GM21515 (cell line): ENCODE results near the gene ZNF609.

Experiments used
- ATAC-seq: cut with Tn5 transposase; IDR thresholded peaks from one replicate; pipeline ENCODE4 v1.9.1; 2021; ENCODE audit not compliant: unreplicated experiment

The ZNF609 gene

DNA sequence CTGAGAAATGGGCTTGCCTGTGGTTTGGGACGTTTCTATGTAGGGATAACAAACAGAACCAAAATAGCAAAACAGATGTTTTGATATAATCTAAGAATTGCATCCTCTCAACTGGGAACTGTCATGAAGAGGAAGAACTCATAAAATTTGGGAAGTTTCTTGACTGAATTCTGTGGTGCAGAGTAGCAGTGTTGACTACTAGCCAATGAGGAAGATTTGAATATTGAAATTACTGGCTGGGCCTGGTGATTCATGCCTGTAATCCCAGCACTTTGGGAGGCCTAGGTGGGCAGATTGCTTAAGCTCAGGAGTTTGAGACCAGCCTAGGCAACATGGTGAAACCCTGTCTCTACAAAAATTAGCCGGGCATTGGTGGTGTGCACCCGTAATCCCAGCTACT, 42.2 kb downstream of the ZNF609 start:
- ATAC-seq, result no peak

DNA sequence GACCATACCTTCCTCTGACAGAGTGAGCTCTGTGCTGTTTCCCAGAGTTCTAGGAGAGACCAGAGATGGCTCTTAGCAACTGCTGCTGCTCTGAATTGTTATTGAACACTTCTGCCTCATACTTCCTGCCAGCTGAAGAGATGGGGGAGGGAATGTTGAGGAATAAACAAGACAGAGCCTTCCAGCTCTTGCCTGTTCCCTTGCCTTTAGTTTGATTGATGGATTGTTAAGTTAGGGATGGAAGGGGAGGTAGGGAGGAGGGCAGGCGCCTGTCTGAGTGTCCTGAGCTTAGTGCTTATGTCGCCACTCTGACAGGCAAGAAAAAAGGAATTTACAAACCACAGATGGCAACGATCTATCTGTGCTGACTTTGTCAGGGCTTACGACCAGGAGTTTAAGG, 42.8 kb downstream of the ZNF609 start:
- ATAC-seq, result no peak

DNA sequence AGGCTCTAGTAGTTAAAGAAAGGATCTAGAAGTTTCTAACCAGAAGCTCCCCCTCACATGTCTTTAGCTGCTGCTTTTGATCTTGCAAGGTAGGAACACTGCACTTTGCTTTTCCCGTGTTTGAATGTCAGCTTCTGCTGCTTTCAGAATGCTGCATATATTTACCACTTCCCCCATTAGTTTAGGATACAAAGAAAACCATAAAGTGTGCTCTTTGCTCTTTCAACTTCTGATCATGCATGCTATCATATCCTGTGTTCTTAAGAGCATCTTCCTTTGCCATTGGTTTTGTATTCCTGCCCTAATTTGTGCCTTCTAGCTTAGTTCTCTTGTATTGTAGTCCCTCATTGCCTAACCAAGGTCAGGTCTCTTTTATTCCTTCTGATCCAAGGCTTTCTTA, 43.3 kb downstream of the ZNF609 start:
- no peak for ATAC-seq

DNA sequence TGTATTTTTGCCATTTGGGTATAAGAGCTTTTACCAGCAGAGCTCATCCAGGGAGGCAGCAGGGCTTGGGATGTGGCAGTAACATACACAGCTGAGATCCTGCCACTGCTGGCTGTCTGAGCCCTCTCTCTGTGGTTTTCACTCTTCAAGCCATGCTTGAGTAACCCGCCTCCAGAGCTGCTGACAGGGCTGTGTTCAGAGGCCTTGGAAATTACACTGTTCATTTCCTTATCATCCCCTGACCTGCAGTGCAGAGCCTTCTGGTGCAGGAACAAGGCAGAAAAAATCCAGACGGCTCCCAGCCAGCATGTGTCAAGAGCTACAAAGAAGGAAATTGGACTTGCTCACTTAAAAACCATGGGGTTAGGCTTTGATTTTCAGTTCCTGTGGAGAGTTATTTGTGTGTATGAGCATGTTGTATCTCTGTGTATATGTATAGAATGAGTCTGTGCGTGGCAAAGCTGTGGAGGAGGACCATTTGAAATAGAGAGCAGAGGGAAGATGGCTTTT, 47.0 kb downstream of the ZNF609 start:
- peak; percentile 67 for ATAC-seq

DNA sequence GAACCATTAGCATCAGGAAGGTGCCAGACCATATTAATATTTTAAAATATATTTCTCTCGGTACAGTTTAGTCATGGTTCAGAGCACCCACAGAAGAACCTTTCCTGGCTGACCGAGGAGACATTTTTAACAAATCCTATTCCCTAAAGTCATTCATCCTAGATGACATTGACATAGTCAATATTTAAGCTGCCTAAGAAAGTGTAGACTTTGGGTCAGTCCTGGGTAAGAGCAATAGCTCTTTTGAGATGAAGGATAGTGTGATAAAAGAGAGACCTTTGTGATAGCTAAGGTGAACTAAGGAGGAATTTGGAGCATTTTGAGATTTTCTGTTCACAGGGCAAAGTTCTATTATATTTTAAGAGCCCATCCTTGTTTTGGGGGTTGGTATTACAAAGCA, 47.5 kb downstream of the ZNF609 start:
- no peak for ATAC-seq

DNA sequence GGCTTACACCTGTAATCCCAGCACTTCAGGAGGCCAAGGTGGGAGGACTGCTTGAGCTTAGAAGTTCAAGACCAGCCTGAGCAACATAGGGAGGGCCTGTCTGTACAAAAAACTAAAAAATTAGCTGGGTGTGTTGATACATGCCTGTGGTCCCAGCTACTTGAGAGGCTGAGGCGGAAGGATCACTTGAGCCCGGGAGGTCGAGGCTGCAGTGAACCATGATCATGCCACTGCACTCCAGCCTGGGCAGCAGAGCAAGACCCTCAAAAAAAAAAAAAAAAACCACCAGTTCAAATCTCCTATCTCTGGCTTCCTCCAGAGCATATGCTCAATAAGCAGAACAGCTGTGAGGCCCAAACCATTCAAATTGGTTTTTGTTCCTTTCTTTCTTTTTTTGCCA, 53.4 kb downstream of the ZNF609 start:
- no peak for ATAC-seq

DNA sequence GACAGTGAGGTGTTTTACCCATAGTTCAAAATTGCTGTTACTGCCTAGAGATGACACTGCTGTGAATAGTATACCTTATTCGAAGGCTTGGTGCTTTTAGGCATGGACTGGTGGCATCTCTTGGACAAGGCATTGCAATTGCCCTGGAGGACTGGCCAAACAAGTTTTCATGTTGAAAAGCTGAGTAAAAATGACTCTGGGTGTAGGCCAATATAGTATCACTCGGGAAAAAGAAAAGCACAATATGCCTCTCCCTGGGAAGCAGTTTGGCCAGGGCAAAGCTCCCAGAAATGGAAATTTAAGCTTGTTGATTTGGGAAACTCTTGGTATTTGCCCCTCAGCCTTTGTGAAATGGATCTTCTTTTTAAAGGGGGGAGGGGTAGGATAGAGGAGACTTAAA, 54.8 kb downstream of the ZNF609 start:
- ATAC-seq, result no peak

DNA sequence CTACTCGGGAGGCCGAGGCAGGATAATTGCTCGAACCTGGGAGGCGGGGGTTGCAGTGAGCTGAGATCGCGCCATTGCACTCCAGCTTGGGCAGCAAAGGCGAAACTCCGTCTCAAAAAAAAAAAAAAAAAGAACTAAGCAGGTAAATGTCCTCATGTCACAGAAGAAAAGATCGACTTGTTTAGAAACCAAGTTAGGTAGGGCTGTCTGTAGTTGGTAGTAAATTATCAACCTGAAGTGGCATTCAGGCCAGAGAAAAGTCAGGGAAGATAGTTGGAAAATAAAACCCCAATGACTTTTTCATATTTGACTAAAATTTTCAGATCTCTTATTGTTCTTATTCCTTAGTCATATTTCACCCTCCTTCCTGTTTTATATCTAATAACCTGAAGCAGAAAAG, 55.4 kb downstream of the ZNF609 start:
- no peak for ATAC-seq

DNA sequence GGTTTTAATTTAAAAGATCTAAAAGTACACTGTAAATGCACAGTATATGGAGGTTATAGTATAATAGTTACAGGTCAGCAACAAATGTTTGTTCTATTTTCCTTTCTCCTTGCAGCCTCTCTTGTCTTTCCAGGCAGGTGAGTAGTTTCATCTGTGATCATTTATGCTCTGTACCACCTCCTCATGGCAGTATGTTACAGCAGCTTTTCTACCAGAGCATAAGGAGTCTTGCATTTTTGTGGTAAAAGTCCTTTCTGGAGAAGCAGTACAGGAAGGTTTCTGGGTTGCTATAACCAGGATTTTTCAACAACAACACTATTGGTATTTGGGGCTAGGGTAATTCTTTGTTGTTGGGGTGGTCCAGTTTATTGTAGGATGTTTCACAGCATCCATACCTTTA, 59.5 kb downstream of the ZNF609 start:
- ATAC-seq, result no peak

DNA sequence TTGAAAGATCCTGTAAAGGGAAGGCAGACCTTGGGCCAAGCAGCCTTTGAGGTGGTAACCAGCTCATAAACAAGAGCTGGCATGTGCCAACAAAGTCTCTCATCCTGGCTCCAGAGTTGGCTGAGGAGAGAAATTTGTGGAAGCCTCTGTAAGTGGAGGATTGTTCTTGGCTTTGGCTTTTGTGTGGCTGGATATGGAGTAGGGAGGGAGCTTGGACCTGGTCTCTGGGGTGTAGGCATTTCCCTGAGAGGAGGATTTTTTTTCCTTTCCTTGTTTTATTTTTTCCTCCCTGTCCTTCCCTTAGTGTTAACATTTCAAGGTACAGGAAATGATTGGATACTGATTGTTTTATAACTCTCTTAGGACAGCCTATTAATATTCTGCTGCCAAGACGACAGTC, 60.8 kb downstream of the ZNF609 start:
- ATAC-seq, result no peak

DNA sequence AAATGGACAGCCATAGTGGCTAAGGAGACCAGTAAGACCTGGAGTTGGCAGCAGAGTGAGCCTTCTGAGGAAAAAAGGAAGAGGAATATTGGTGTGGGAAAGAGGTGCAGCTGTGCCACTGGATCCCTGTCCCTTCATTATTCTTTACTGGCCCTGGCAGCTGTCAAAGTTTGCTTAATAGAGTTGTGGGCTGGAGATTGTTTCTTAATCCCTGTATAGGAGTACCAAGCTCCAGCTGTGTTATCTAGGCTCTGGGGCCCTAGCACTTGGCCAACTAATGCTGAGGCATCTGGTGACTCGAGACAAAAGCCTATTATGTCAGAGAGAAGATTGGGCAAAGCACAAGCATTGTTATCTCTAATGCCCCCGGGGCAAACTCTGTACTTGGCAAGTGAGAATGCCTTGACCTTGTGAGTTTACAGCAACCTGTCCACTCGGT, 61.4 kb downstream of the ZNF609 start:
- no peak for ATAC-seq

DNA sequence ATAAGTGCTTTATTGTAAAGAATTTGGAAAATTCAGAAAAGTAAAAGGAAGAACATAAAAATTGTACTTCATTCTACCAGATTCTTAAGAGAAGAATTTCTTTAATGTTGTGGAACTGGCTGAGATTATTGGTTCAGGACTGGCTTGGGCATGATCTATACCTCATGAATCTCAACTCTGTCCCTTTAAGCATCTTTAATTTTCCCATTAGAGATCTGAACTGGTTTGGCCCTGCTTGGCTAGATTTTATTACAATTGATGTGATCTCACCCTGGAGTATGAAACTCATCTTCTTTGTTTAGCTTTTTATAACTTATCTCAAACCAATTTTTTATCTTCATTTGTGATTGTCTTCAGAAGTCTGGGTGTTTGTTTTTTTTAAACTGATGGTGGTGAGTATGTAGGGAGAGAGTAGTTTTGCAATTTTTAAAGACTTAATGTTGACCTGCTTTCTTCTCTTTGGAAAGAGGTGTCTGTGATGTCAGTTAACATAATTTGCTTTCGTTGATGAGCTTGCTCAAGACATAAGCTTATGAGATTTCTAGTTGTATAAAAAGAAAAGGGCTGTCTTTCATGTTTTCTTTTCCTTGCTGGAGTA, 61.9 kb downstream of the ZNF609 start:
- no peak for ATAC-seq

DNA sequence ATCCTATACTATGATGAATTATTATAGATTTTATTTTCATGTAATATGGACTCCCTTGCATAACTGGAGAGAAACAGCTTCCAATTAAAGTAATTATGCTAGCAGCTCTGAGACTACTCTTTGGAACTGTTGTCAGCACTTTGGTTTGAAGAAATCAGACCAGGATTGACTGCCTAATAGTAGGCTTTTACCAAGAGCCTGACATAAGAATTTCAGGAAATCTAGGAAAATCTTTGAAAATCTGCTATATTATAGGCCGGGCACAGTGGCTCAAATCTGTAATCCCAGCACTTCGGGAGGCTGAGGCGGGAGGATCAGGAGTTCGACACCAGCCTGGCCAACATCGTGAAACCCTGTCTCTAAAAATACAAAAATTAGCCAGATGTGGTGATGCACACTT, 62.9 kb downstream of the ZNF609 start:
- ATAC-seq, result no peak

DNA sequence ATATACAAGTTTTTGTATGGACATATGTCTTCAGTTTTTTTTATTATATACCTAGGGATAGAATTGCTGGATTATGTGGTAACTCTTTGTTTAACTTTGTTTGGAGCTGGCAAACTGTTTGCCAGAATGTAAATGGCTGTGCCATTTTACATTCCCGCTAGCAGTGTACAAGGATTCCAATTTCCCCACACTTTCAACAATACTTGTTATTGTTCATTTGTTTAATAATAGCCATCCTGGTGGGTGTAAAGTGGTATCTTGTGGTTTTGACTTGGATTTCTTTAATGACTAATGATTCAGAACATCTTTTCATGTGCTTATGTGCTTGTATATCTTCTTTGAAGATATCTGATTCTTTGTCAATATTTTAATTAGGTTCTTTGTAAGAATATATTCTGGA, 64.4 kb downstream of the ZNF609 start:
- ATAC-seq, result no peak

DNA sequence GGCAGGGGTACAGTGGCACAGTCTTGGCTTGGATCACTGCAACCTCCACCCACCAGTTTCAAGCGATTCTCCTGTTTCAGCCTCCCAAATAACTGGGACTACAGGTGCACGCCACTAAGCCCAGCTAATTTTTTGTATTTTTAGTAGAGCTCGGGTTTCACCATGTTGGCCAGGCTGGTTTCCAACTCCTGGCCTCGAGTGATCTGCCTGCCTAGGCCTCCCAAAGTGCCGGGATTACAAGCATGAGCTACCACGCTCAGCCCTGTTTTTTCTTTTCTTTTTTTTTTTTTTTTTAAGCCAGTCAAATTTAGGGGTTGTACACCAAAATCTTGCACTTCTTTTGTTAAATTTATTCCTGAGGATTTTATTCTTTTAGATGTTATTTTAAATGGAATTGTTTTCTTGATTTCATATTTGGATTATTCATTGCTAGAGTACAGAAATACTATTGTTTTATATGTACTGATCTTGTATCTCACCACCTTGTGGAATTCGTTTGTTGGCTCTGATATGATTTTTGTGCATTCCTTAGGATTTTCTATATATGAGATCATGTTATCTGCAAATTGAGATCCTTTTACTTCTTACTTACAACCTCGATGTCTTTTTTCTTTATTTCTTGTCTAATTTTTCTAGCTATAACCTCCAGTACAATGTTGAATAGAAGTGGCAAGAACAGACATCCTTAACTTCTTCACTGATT, 65.6 kb downstream of the ZNF609 start:
- ATAC-seq, result no peak

DNA sequence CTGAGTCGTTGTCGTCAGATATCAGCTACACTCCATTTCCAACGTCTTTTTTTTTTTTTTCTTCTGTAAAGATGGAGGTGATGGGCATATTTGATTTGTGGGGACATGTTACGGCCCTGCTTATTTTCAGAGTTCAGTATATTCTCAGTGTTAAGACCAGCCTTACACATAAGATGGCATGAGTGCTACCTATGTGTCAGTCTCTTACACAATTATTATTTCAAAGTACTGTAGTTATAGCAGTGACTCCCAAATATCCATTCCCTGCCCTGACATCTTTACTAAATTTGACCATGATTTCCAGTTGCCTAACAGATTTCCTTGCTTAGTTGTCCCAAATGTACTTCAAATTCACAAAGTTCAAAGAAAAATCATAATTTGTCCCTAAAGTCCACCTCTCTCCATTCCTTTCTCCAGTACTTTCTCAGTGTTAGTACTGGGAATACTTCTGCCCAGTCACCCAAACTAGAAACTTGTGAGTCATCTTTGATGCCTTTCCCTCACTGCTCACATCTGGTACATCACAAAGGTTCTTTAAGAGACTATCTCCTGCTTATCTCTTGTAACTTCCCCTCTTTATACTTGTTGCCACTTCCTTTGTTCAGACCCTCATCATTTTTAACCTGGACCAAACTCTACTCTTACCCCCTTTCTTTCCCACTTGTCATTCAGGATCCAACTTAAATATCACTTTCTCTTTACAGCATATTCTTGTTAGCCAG, 67.0 kb downstream of the ZNF609 start:
- no peak for ATAC-seq

DNA sequence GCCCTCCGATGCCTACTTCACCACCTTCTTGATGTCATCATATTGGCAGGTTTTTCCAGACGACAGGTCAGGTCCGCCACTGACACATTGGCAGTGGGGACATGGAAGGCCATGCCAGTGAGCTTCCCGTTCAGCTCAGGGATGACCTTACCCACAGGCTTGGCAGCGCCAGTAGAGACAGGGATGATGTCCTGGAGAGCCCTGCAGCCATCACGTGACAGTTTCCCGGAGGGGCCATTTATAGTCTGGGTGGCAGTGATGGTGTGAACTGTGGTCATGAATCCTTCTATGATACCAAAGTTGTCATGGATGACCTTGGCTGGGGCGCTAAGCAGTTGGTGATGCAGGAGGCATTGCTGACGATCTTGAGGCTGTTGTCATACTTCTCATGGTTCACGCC, 68.5 kb downstream of the ZNF609 start:
- no peak for ATAC-seq

DNA sequence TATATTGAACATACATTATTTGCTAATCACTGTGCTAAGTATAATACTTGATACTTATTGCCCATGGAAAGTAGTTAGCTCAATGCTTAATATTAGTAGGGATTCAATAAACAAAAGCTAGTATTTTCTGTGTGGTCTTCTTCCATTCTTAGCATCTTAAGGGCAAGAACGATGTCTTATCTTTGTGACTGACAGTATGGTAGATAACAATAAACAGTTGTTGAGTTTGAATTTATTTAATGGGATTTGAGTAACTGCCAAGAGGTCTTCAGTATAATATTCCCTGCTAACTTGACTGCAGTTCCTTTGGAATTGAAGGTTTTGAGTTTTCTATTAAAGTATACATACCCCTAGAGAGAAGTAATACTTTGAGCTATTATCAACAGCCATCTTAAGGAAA, 70.1 kb downstream of the ZNF609 start:
- no peak for ATAC-seq

DNA sequence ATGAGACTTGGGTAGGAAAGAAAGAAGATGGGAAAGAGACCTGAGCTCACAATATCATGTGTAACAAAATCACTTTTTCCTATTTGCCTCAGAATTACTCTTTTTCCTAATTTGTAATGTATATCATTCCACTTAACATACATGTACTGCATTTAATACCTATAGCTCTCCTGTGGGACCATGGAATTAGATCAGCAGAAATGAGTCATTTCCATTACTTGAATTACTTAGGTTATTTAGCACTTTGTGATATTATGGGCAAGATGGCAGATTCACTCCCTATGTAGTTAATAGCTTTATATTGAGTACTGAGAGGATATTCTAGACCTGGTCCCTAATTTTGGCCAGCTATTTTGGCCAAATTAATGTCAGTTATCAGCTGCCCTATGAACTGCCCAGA, 70.5 kb downstream of the ZNF609 start:
- no peak for ATAC-seq

DNA sequence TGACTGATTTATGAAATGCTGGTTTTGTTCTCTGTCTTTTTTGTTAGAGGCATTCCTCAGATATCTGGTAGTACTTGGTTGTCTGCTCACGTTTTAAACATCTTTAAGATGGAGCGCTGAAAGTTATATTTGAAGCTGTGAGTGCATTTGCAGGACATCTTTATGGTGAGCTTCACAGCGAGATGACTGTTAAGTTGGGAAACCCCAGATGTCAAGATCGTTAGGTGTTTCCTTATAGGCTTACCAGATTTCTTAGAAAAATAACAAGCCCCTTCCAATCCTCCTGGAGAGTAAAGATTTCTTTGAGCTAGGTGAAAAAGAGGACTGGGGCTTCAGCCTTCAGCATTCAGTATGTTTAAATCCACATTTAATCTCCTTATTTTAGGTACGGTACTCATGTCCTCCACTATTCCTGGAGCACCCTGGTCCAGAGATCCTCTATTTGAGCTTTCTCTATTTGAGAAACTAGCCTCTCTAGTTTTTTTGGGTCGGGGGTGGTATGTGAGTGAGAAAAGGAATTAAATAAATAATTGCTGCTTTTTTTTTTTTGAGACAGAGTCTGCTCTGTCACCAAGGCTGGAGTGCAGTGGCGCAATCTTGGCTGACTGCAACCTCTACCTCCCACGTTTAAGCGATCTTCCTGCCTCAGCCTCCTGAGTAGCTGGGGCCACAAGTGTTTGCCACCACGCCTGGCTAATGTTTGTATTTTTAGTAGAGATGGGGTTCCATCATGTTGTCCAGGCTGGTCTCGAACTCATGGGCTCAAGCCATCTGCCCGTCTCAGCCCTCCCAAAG, 72.3 kb downstream of the ZNF609 start:
- no peak for ATAC-seq

DNA sequence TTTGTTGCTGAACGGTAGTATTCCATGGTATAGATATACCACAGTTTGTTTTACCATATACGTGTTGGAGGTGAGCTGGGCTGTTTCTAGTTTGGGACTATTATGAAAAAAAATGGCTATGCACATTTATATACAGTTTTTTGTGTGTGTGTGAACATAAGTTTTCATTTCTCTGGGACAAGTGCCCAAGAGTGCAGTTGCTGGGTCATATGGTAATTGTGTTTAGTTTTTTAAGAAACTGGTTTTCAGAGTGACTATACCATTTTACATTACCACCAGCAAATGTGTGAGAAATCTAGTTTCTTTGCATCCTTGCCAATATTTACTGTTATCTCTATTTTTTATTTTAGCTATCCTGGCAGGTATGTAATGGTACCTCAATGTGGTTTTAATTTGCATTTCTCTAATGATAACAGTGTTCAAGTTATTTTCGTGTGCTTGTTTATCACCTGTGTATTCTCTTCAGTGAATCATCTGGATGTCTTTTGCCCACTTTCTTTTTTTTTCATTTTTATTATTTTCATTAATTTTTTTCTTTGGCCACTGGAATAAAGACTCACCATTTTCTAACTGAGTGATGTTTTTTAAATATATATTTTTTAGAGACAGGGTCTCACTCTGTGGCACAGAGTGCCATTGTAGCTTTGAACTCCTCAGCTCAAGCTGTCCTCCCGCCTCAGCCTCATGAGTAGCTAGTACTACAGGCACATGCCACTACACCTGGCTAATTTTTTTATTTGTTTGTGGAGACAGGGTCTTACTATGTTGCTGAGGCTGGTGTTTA, 75.3 kb downstream of the ZNF609 start:
- no peak for ATAC-seq
